Natural killer cell (primary cell): ENCODE data around the gene POU6F2. TPM values are rescaled to one million over a fixed set of nuclear protein-coding genes. Genes with fewer than 3 reads are reported as not detected.

Source experiments
- ATAC-seq, 3 donors: fragments of 150-1000 bp in 2 of 3; fragments of 200-7000 bp in 1 of 3; cut with Tn5 transposase; 1 replicate in 1 of 3; 2 replicates in 2 of 3; pipeline ENCODE4 v1.10.0; 2021; ENCODE audit warnings: mild to moderate bottlenecking in 2 of 3, moderate library complexity in 2 of 3
- DNase-seq, 2 donors: peaks; one replicate each; pipeline versions ENCODE4 v3.0.0 to v3.0.0-alpha.2; 2013 to 2021; ENCODE audit warnings: mixed read lengths in 1 of 2
- H3K27ac ChIP-seq: one replicate; pipeline ENCODE4 v1.5.1; 2013; ENCODE audit warnings: mild to moderate bottlenecking, low read length
- H3K27me3 ChIP-seq: one replicate; pipeline ENCODE4 v1.6.1; 2013; ENCODE audit warnings: low read length; ENCODE audit not compliant: control insufficient read depth, insufficient read depth
- H3K36me3 ChIP-seq: one replicate; pipeline ENCODE4 v1.6.1; 2013; ENCODE audit warnings: low read length; ENCODE audit not compliant: control insufficient read depth, insufficient read depth
- H3K4me1 ChIP-seq: one replicate; pipeline ENCODE4 v1.6.1; 2013; ENCODE audit warnings: low read length; ENCODE audit not compliant: control insufficient read depth, insufficient read depth
- H3K4me3 ChIP-seq: one replicate; pipeline ENCODE4 v1.5.1; 2013; ENCODE audit warnings: low read length
- H3K9me3 ChIP-seq: one replicate; pipeline ENCODE4 v1.6.1; 2013; ENCODE audit warnings: low read length; ENCODE audit not compliant: control insufficient read depth, insufficient read depth
- H3K27ac Mint-ChIP-seq, 2 donors: one replicate each; pipeline ENCODE4 v1.8.0; 2022; ENCODE audit warnings: mild to moderate bottlenecking in 2 of 2, mixed read lengths in 2 of 2, moderate library complexity in 1 of 2
- H3K27me3 Mint-ChIP-seq, 2 donors: one replicate each; pipeline ENCODE4 v1.8.0; 2022; ENCODE audit warnings: low read depth in 2 of 2, mixed read lengths in 2 of 2
- H3K36me3 Mint-ChIP-seq: one replicate; pipeline ENCODE4 v1.8.0; 2022; ENCODE audit warnings: mixed read lengths
- H3K4me1 Mint-ChIP-seq, 2 donors: one replicate each; pipeline ENCODE4 v1.8.0; 2022; ENCODE audit warnings: mixed read lengths in 2 of 2
- H3K4me3 Mint-ChIP-seq: one replicate; pipeline ENCODE4 v1.8.0; 2022; ENCODE audit warnings: mild to moderate bottlenecking, moderate library complexity, mixed read lengths
- H3K9me3 Mint-ChIP-seq, 2 donors: one replicate each; pipeline ENCODE4 v1.8.0; 2022; ENCODE audit warnings: mixed read lengths in 2 of 2
- CTCF ChIP-seq: fragments of 200-600 bp; IDR thresholded peaks from one replicate; pipeline ENCODE4 v1.8.0; 2022; ENCODE audit warnings: antibody characterized with exemption
- WGBS: methylation state at CpG from one replicate; pipeline ENCODE4 v1.1.7; 2013; ENCODE audit warnings: missing lambda C conversion rate; ENCODE audit not compliant: insufficient coverage; 5-methylcytosine and 5-hydroxymethylcytosine counted together
- intact Hi-C: fragments of 100-400 bp; cut with micrococcal nuclease; formaldehyde crosslinking; loops from one replicate; pipeline ENCODE4 v1.14.2; 2022
- total RNA-seq, 4 donors: library from RNA; stranded (reverse); fragments of 120-200 nt in 1 of 4; gene quantifications; one replicate each; pipeline versions ENCODE4 v1.2.3 to v1.2.4, GENCODE V29; 2013 to 2022

POU6F2 gene
- total RNA-seq, 3 donors from 2014 or later (not counting 1 experiment from before 2014, with no cell fraction given), result 0.28 to 0.29 TPM; not detected in 1

- Mint-ChIP-seq H3K27ac (no peak overlapping the region), H3K4me3 (no peak overlapping the region), H3K9me3 (no peaks in the 10 kb centered on the region), H3K27me3 (peaks cover 10 to 31% of the 10 kb centered on the region in 2 donors), H3K4me1 (no peaks in the 10 kb centered on the region), H3K36me3 (no peaks in the 10 kb centered on the region)
- no peak overlapping the region for H3K4me3 ChIP-seq
- H3K27me3 ChIP-seq, result no peaks in the 10 kb centered on the region
- 83% methylated on average over 3 of the region's 3 CpGs for WGBS
- DNase-seq (no peak), ATAC-seq (no peak)
- TF ChIP-seq CTCF, result no peak
- intact Hi-C loops, result no loop called here
- no peaks in the 10 kb centered on the region for H3K4me1 ChIP-seq
- H3K9me3 ChIP-seq, result no peaks in the 10 kb centered on the region
- no peak overlapping the region for H3K27ac ChIP-seq
- H3K36me3 ChIP-seq, result no peaks in the 10 kb centered on the region
These were observed 111.3 kb downstream of the POU6F2 start for GRCh38 chr7:39088730-39089593.

GRCh38 chr7:39091145-39091544 lies 113.4 kb downstream of the POU6F2 start:
- TF ChIP-seq CTCF, result no peak
- Histone ChIP-seq H3K4me3 (no peak overlapping the region), H3K27me3 (no peaks in the 10 kb centered on the region), H3K9me3 (no peaks in the 10 kb centered on the region), H3K27ac (no peak overlapping the region), H3K4me1 (no peaks in the 10 kb centered on the region), H3K36me3 (no peaks in the 10 kb centered on the region)
- no peaks in the 10 kb centered on the region for H3K36me3 Mint-ChIP-seq
- ATAC-seq, result no peak
- H3K9me3 Mint-ChIP-seq, result no peaks in the 10 kb centered on the region
- 69% methylated on average over 1 of the region's 2 CpGs for WGBS
- no peak for DNase-seq
- H3K4me1 Mint-ChIP-seq, result no peaks in the 10 kb centered on the region
- H3K4me3 Mint-ChIP-seq, result no peak overlapping the region
- no peak overlapping the region for H3K27ac Mint-ChIP-seq
- intact Hi-C loops, result no loop called here
- H3K27me3 Mint-ChIP-seq, result peaks cover 2 to 28% of the 10 kb centered on the region in 2 donors

DNA sequence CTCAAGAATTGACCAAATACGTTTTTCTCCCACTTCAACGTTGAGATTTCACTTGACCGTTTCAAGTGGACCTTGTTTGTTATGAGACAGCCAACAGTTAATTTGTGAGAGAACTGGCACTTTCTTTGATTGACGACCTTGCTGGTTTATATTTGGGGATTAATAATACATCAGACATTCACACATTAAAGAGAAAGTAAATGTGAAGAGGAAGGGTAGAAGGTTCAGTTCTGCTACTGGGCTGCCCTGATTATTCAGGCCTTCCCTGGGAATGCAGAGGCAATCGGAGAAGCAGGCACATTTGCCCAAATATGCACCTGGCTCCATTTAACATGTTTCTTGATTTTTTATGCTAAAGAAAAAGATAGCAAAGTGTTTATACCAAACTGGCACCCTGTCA lies 114.1 kb downstream of the POU6F2 start:
- Mint-ChIP-seq H3K4me3 (no peak overlapping the region), H3K36me3 (no peaks in the 10 kb centered on the region), H3K27ac (no peak overlapping the region), H3K4me1 (no peaks in the 10 kb centered on the region), H3K9me3 (no peaks in the 10 kb centered on the region), H3K27me3 (peaks cover 0 to 26% of the 10 kb centered on the region in 2 donors)
- no peak for TF ChIP-seq CTCF
- Histone ChIP-seq H3K36me3 (no peaks in the 10 kb centered on the region), H3K27me3 (no peaks in the 10 kb centered on the region), H3K4me1 (no peaks in the 10 kb centered on the region), H3K27ac (no peak overlapping the region), H3K9me3 (no peaks in the 10 kb centered on the region), H3K4me3 (no peak overlapping the region)
- ATAC-seq (no peak), DNase-seq (no peak)
- intact Hi-C loops, result no loop called here
- WGBS, result 95% methylated on average over 4 of the region's 5 CpGs
